PC-9 (cell line): ENCODE measurements around the gene DPEP1. TPM values are rescaled to one million over a fixed set of nuclear protein-coding genes. Genes with fewer than 3 reads are reported as not detected.
A peak's percentile ranks its signal among the peaks of the same experiment; 100 is the strongest.

Source experiments
- BruUV-seq: library from RNA; stranded (reverse); fragments of 400-500 nt; replicated peaks from 2 replicates; lab custom pipeline; 2021; lab: Mats Ljungman, UMichigan
- CTCF ChIA-PET: fragments of 300-600 bp; sonication (Branson Sonifier 250); formaldehyde crosslinking; loops from one replicate; lab custom pipeline; 2022; ENCODE audit warnings: antibody characterized with exemption; lab: Charles Lee
- POLR2A ChIA-PET: fragments of 300-600 bp; sonication (Branson Sonifier 250); formaldehyde crosslinking; loops from one replicate; lab custom pipeline; 2022; ENCODE audit warnings: antibody characterized with exemption; ENCODE audit not compliant: unreplicated experiment; lab: Charles Lee
- DNase-seq, 2 experiments: peaks; one replicate each; pipeline versions ENCODE4 v3.0.0 to v3.0.0-alpha.2; 2015 to 2022; ENCODE audit warnings: mixed read lengths in 1 of 2
- H2AFZ ChIP-seq: fragments of 200-600 bp; sonication (generic); 2 replicates; pipeline ENCODE4 v1.8.1; 2017; ENCODE audit warnings: antibody characterized with exemption
- H3F3A ChIP-seq: fragments of 200-600 bp; sonication (generic); 2 replicates; pipeline ENCODE4 v1.8.1; 2017; ENCODE audit warnings: antibody characterized with exemption, mild to moderate bottlenecking, low read depth; ENCODE audit not compliant: insufficient read depth
- H3K27ac ChIP-seq: fragments of 200-600 bp; sonication (generic); 2 replicates; pipeline ENCODE4 v1.6.1; 2016; ENCODE audit warnings: mixed run types
- H3K27me3 ChIP-seq: fragments of 200-600 bp; sonication (generic); 2 replicates; pipeline ENCODE4 v1.6.1; 2016; ENCODE audit warnings: low read depth, mixed run types; ENCODE audit not compliant: insufficient read depth
- H3K36me3 ChIP-seq: fragments of 200-600 bp; sonication (generic); 2 replicates; pipeline ENCODE4 v1.6.1; 2016; ENCODE audit warnings: low read depth, mixed run types
- H3K4me1 ChIP-seq: fragments of 200-600 bp; sonication (generic); replicated peaks from 2 replicates; pipeline ENCODE4 v1.6.1; 2016; ENCODE audit warnings: mixed run types; ENCODE audit not compliant: insufficient read depth
- H3K4me2 ChIP-seq: fragments of 200-600 bp; sonication (generic); 2 replicates; pipeline ENCODE4 v1.6.1; 2017; ENCODE audit warnings: mixed run types
- H3K4me3 ChIP-seq: fragments of 200-600 bp; sonication (generic); 2 replicates; pipeline ENCODE4 v1.6.1; 2016; ENCODE audit warnings: mixed run types
- H3K79me2 ChIP-seq: fragments of 200-600 bp; sonication (generic); 2 replicates; pipeline ENCODE4 v1.6.1; 2017; ENCODE audit warnings: low read depth, mixed run types
- H3K9me2 ChIP-seq: fragments of 200-600 bp; sonication (generic); 2 replicates; pipeline ENCODE4 v1.8.1; 2017; ENCODE audit warnings: mild to moderate bottlenecking; ENCODE audit not compliant: insufficient read depth
- H3K9me3 ChIP-seq: fragments of 200-600 bp; sonication (generic); 2 replicates; pipeline ENCODE4 v1.8.1; 2016; ENCODE audit warnings: low read depth; ENCODE audit not compliant: insufficient read depth
- H4K20me1 ChIP-seq: fragments of 200-600 bp; sonication (generic); 2 replicates; pipeline ENCODE4 v1.8.1; 2017; ENCODE audit not compliant: insufficient read depth
- EZH2 ChIP-seq: fragments of 200-600 bp; sonication (generic); IDR thresholded peaks from 2 replicates; pipeline ENCODE4 v1.8.0; 2017; ENCODE audit warnings: antibody characterized with exemption, low read depth
- intact Hi-C: fragments of 100-400 bp; cut with micrococcal nuclease; formaldehyde crosslinking; loops from one replicate; pipeline ENCODE4 v1.10.0; 2022; ENCODE audit not compliant: unreplicated experiment
- total RNA-seq: library from RNA; stranded (reverse); gene quantifications from 2 replicates; pipeline ENCODE4 v1.2.3, GENCODE V29; 2021
- TF ChIP-seq, protein P1 (sequence below): fragments of 200-600 bp; sonication (generic); conservative IDR thresholded peaks from 2 replicates; pipeline ENCODE4 v1.6.1; 2017; ENCODE audit warnings: mixed run types, antibody characterized with exemption, mild to moderate bottlenecking, moderate library complexity

The DPEP1 gene
- total RNA-seq, 1 experiment from 2014 or later, result not detected

GRCh38 chr16:89573826-89574680 lies 39.4 kb upstream of the DPEP1 start:
- Histone ChIP-seq H3K9me3 (no peaks in the 10 kb centered on the region), H4K20me1 (no peaks in the 10 kb centered on the region), H3K9me2 (no peaks in the 10 kb centered on the region), H3K4me2 (peak overlapping the region; percentile 97), H3K27ac (no peak overlapping the region), H3F3A (peaks cover 24% of the 10 kb centered on the region), H3K79me2 (peaks cover 9% of the 10 kb centered on the region; the same call in 1 of the 2 replicates), H3K27me3 (no peaks in the 10 kb centered on the region), H2AFZ (peak overlapping the region; percentile 81; the same call in 1 of the 2 replicates), H3K4me3 (peak overlapping the region; percentile 76; the same call in 1 of the 2 replicates), H3K4me1 (peaks cover 7% of the 10 kb centered on the region; the same call in 1 of the 2 replicates), H3K36me3 (0 out of 2 replicates have a peak, but pooled peaks cover 1% of the 10 kb centered on the region)
- no TSS peak for BruUV-seq
- intact Hi-C loops, result loop anchor here (1.0 to 5.0 kb wide), 2 partner anchors 67 to 128 kb away; partner anchors contain the start of gene SPATA2L
- POLR2A ChIA-PET, result interaction anchor here (0.6 kb wide), 1 partner anchor 9 kb away, joined by 4 read pairs; no protein-coding TSS in a partner anchor
- DNase-seq, result no peak
- no peak for TF ChIP-seq EZH2
- TF ChIP-seq, protein P1, sequence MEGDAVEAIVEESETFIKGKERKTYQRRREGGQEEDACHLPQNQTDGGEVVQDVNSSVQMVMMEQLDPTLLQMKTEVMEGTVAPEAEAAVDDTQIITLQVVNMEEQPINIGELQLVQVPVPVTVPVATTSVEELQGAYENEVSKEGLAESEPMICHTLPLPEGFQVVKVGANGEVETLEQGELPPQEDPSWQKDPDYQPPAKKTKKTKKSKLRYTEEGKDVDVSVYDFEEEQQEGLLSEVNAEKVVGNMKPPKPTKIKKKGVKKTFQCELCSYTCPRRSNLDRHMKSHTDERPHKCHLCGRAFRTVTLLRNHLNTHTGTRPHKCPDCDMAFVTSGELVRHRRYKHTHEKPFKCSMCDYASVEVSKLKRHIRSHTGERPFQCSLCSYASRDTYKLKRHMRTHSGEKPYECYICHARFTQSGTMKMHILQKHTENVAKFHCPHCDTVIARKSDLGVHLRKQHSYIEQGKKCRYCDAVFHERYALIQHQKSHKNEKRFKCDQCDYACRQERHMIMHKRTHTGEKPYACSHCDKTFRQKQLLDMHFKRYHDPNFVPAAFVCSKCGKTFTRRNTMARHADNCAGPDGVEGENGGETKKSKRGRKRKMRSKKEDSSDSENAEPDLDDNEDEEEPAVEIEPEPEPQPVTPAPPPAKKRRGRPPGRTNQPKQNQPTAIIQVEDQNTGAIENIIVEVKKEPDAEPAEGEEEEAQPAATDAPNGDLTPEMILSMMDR, result no peak
- CTCF ChIA-PET, result interaction anchor here (0.6 kb wide), 1 partner anchor 44 kb away, joined by 4 read pairs; no protein-coding TSS in a partner anchor

- H4K20me1 ChIP-seq, result no peaks in the 10 kb centered on the region
- no peak overlapping the region for H3K27ac ChIP-seq
- intact Hi-C loops, result loop anchor here (1.0 to 5.0 kb wide), 2 partner anchors 67 to 128 kb away; partner anchors contain the start of gene SPATA2L
- H3K9me2 ChIP-seq, result no peaks in the 10 kb centered on the region
- ChIA-PET CTCF (no interaction called here), POLR2A (interaction anchor here (0.6 kb wide), 1 partner anchor 8 kb away, joined by 4 read pairs; no protein-coding TSS in a partner anchor)
- peaks cover 28% of the 10 kb centered on the region for H3F3A ChIP-seq
- H3K4me1 ChIP-seq, result peaks cover 7% of the 10 kb centered on the region; the same call in 1 of the 2 replicates
- peak overlapping the region; percentile 81 for H2AFZ ChIP-seq
- peaks cover 6% of the 10 kb centered on the region; the same call in 1 of the 2 replicates for H3K36me3 ChIP-seq
- no peaks in the 10 kb centered on the region for H3K9me3 ChIP-seq
- peaks cover 9% of the 10 kb centered on the region; the same call in 1 of the 2 replicates for H3K79me2 ChIP-seq
- BruUV-seq, result no TSS peak
- H3K27me3 ChIP-seq, result no peaks in the 10 kb centered on the region
- TF ChIP-seq EZH2, result no peak
- TF ChIP-seq, protein P1, result peak; percentile 65; the same call in 1 of the 2 replicates
- peak; percentile 46 to 86 for DNase-seq
- peak overlapping the region; percentile 76 for H3K4me3 ChIP-seq
- H3K4me2 ChIP-seq, result peak overlapping the region; percentile 97
These were observed 38.7 kb upstream of the DPEP1 start for GRCh38 chr16:89574681-89575246.
